HEK293 (cell line): ENCODE measurements around the gene APOA5.

Source experiments
- CTCF ChIA-PET: fragments of 350-600 bp; formaldehyde crosslinking; extraction: SDS; loops from one replicate; lab custom pipeline; 2021; ENCODE audit warnings: antibody characterized with exemption; lab: Yijun Ruan, JAX
- POLR2A ChIA-PET: fragments of 300-600 bp; formaldehyde crosslinking; extraction: SDS; loops from one replicate; lab custom pipeline; 2020; ENCODE audit warnings: antibody characterized with exemption, inconsistent platforms; lab: Yijun Ruan, JAX
- H3K27ac ChIP-seq: fragments of 200-500 bp; sonication (Bioruptor generic); 2 replicates; pipeline ENCODE4 v1.5.1; 2014; ENCODE audit warnings: low read depth, low read length, control low read depth, inconsistent platforms; ENCODE audit errors: extremely low read depth
- H3K36me3 ChIP-seq, 2 experiments: fragments of 200-500 bp in 1 of 2; sonication (Bioruptor generic) in 1 of 2; 1 replicate in 1 of 2; 2 replicates in 1 of 2; pipeline ENCODE4 v1.5.1; 2014 to 2017; ENCODE audit warnings: inconsistent platforms in 2 of 2, low read length in 2 of 2; ENCODE audit not compliant: control insufficient read depth in 2 of 2, insufficient read depth in 1 of 2
- H3K4me1 ChIP-seq: fragments of 200-500 bp; sonication (Bioruptor generic); 2 replicates; pipeline ENCODE4 v1.5.1; 2014; ENCODE audit warnings: mild to moderate bottlenecking, low read length, inconsistent platforms; ENCODE audit not compliant: control insufficient read depth, insufficient read depth
- H3K4me3 ChIP-seq: 2 replicates; pipeline ENCODE4 v1.5.1; 2011; ENCODE audit warnings: low read depth, mild to moderate bottlenecking, control low read depth, low read length, moderate library complexity
- H3K9me3 ChIP-seq: fragments of 200-500 bp; sonication (Bioruptor generic); 2 replicates; pipeline ENCODE4 v1.5.1; 2014; ENCODE audit warnings: low read depth, low read length, inconsistent platforms; ENCODE audit not compliant: control insufficient read depth, insufficient read depth
- PRDM4 ChIP-seq: fragments of 450-650 bp; formaldehyde crosslinking; IDR thresholded peaks from 2 replicates; pipeline ENCODE4 v1.5.1; 2017; ENCODE audit warnings: missing biosample characterization, missing genetic modification characterization
- REPIN1 ChIP-seq: fragments of 450-650 bp; formaldehyde crosslinking; IDR thresholded peaks from 2 replicates; pipeline ENCODE4 v1.5.1; 2017; ENCODE audit warnings: missing biosample characterization, missing genetic modification characterization, low read depth
- ZBTB6 ChIP-seq: fragments of 450-650 bp; formaldehyde crosslinking; IDR thresholded peaks from 2 replicates; pipeline ENCODE4 v1.5.1; 2017; ENCODE audit warnings: missing biosample characterization, missing genetic modification characterization
- ZNF121 ChIP-seq: fragments of 450-650 bp; formaldehyde crosslinking; IDR thresholded peaks from 2 replicates; pipeline ENCODE4 v1.5.1; 2016; ENCODE audit warnings: missing biosample characterization, missing genetic modification characterization
- ZNF155 ChIP-seq: fragments of 450-650 bp; formaldehyde crosslinking; IDR thresholded peaks from 2 replicates; pipeline ENCODE4 v1.5.1; 2016; ENCODE audit warnings: missing biosample characterization, missing genetic modification characterization
- ZNF302 ChIP-seq: fragments of 450-650 bp; formaldehyde crosslinking; IDR thresholded peaks from 2 replicates; pipeline ENCODE4 v1.5.1; 2016; ENCODE audit warnings: missing biosample characterization, missing genetic modification characterization, low read depth
- ZNF354C ChIP-seq: fragments of 450-650 bp; formaldehyde crosslinking; IDR thresholded peaks from 2 replicates; pipeline ENCODE4 v1.5.1; 2016; ENCODE audit warnings: missing biosample characterization, missing genetic modification characterization, low read depth, borderline replicate concordance
- ZNF664 ChIP-seq: fragments of 450-650 bp; formaldehyde crosslinking; IDR thresholded peaks from 2 replicates; pipeline ENCODE4 v1.5.1; 2016; ENCODE audit warnings: missing biosample characterization, missing genetic modification characterization
- ZNF701 ChIP-seq: fragments of 450-650 bp; formaldehyde crosslinking; IDR thresholded peaks from 2 replicates; pipeline ENCODE4 v1.5.1; 2016; ENCODE audit warnings: missing biosample characterization, missing genetic modification characterization
- ZNF76 ChIP-seq: fragments of 450-650 bp; formaldehyde crosslinking; IDR thresholded peaks from 2 replicates; pipeline ENCODE4; 2016; ENCODE audit warnings: low read depth, missing biosample characterization, missing genetic modification characterization, borderline replicate concordance
- ZSCAN30 ChIP-seq: fragments of 450-650 bp; IDR thresholded peaks from 2 replicates; pipeline ENCODE4 v1.5.1; 2018; ENCODE audit warnings: missing biosample characterization, mild to moderate bottlenecking, missing genetic modification characterization, moderate library complexity
- TF ChIP-seq, protein P1 (sequence below): fragments of 450-650 bp; formaldehyde crosslinking; IDR thresholded peaks from 2 replicates; pipeline ENCODE4 v1.5.1; 2016; ENCODE audit warnings: missing biosample characterization, missing genetic modification characterization
- TF ChIP-seq, protein P2 (sequence below): fragments of 450-650 bp; formaldehyde crosslinking; IDR thresholded peaks from 2 replicates; pipeline ENCODE4 v1.5.1; 2016; ENCODE audit warnings: missing biosample characterization, missing genetic modification characterization

The APOA5 gene

DNA sequence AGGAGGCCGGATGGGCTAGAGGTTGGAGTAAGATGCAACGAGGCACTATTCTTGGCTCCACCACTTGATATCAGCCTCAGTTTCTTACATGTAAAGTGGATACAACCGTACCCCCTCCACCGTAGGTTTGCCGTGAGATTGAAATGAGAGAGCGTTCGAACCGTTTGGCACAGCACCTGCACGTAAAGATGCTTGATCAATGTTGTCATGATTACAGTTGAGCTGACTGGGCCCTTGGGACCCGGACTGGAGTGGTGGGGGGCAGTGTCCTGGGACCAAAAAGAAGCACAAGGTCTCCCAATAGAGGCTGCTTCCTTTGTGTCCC lies 41.8 kb upstream of the APOA5 start (continued):
- TF ChIP-seq ZNF664 (no peak), ZNF354C (tag by site-specific recombination) (no peak)

GRCh38 chr11:116832350-116833290 lies 40.9 kb upstream of the APOA5 start:
- H3K27ac ChIP-seq: no peak overlapping the region
- no peaks in the 10 kb centered on the region for H3K4me1 ChIP-seq
- no peak for TF ChIP-seq ZBTB6
- no peak for TF ChIP-seq ZNF701 (tag by site-specific recombination)
- no peak for TF ChIP-seq ZSCAN30
- no peak for TF ChIP-seq ZNF76 (tag by site-specific recombination)
- TF ChIP-seq ZNF121: no peak
- no peak for TF ChIP-seq ZNF302 (tag by site-specific recombination)
- TF ChIP-seq, protein P1, sequence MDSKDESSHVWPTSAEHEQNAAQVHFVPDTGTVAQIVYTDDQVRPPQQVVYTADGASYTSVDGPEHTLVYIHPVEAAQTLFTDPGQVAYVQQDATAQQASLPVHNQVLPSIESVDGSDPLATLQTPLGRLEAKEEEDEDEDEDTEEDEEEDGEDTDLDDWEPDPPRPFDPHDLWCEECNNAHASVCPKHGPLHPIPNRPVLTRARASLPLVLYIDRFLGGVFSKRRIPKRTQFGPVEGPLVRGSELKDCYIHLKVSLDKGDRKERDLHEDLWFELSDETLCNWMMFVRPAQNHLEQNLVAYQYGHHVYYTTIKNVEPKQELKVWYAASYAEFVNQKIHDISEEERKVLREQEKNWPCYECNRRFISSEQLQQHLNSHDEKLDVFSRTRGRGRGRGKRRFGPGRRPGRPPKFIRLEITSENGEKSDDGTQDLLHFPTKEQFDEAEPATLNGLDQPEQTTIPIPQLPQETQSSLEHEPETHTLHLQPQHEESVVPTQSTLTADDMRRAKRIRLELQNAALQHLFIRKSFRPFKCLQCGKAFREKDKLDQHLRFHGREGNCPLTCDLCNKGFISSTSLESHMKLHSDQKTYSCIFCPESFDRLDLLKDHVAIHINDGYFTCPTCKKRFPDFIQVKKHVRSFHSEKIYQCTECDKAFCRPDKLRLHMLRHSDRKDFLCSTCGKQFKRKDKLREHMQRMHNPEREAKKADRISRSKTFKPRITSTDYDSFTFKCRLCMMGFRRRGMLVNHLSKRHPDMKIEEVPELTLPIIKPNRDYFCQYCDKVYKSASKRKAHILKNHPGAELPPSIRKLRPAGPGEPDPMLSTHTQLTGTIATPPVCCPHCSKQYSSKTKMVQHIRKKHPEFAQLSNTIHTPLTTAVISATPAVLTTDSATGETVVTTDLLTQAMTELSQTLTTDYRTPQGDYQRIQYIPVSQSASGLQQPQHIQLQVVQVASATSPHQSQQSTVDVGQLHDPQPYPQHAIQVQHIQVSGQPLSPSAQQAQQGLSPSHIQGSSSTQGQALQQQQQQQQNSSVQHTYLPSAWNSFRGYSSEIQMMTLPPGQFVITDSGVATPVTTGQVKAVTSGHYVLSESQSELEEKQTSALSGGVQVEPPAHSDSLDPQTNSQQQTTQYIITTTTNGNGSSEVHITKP (tag by site-specific recombination): no peak
- no peak for TF ChIP-seq ZNF155 (tag by site-specific recombination)
- TF ChIP-seq PRDM4 (tag by site-specific recombination): no peak
- no peak for TF ChIP-seq REPIN1 (tag by site-specific recombination)
- TF ChIP-seq, protein P2, sequence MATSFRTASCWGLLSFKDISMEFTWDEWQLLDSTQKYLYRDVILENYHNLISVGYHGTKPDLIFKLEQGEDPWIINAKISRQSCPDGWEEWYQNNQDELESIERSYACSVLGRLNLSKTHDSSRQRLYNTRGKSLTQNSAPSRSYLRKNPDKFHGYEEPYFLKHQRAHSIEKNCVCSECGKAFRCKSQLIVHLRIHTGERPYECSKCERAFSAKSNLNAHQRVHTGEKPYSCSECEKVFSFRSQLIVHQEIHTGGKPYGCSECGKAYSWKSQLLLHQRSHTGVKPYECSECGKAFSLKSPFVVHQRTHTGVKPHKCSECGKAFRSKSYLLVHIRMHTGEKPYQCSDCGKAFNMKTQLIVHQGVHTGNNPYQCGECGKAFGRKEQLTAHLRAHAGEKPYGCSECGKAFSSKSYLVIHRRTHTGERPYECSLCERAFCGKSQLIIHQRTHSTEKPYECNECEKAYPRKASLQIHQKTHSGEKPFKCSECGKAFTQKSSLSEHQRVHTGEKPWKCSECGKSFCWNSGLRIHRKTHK (tag by site-specific recombination): no peak
- TF ChIP-seq, all 188 proteins: peak for 0
- Histone ChIP-seq H3K9me3 (no peaks in the 10 kb centered on the region), H3K4me3 (no peak overlapping the region), H3K36me3 (no peaks in the 10 kb centered on the region)
- CTCF ChIA-PET: interaction anchor here (0.6 to 2.2 kb wide), 3 partner anchors 17 to 86 kb away, joined by 3 to 14 read pairs (median 3); partner anchors contain the start of gene APOA5
- POLR2A ChIA-PET: no interaction called here
